Superior temporal gyrus (tissue), 1 donor: Measurements from ENCODE around the gene ADGRV1.
"Not testable (repeated sequence)": the region's sequence is repeated elsewhere in the genome, so short reads cannot be mapped to it uniquely, and the experiment has no call there.

Source experiments
- DNase-seq: peaks from one replicate; pipeline ENCODE4 v3.0.0-alpha.2; 2016; ENCODE audit errors: extremely low spot score

ADGRV1 gene

GRCh38 chr5:90593083-90593482, 34.5 kb downstream of the ADGRV1 start:
- not testable (repeated sequence) for DNase-seq

GRCh38 chr5:90595766-90596165, 37.2 kb downstream of the ADGRV1 start:
- not testable (repeated sequence) for DNase-seq

- no peak for DNase-seq
Measured at GRCh38 chr5:90598293-90598692, 39.7 kb downstream of the ADGRV1 start.

- DNase-seq = not testable (repeated sequence)
Measured at GRCh38 chr5:90600307-90600706, 41.7 kb downstream of the ADGRV1 start.

- no peak for DNase-seq
Measured at GRCh38 chr5:90601468-90601867, 42.9 kb downstream of the ADGRV1 start.

- no peak for DNase-seq
Measured at GRCh38 chr5:90602681-90603080, 44.1 kb downstream of the ADGRV1 start.

GRCh38 chr5:90606539-90606938, 47.9 kb downstream of the ADGRV1 start:
- no peak for DNase-seq

GRCh38 chr5:90612919-90613318, 54.3 kb downstream of the ADGRV1 start:
- DNase-seq = peak; percentile 47

GRCh38 chr5:90613459-90613858, 54.9 kb downstream of the ADGRV1 start:
- peak; percentile 53 for DNase-seq

- DNase-seq = no peak
Measured at GRCh38 chr5:90613918-90614504, 55.4 kb downstream of the ADGRV1 start.

- DNase-seq = no peak
Measured at GRCh38 chr5:90615355-90615754, 56.8 kb downstream of the ADGRV1 start.

GRCh38 chr5:90618071-90618470, 59.5 kb downstream of the ADGRV1 start:
- no peak for DNase-seq

GRCh38 chr5:90619762-90620161, 61.2 kb downstream of the ADGRV1 start:
- not testable (repeated sequence) for DNase-seq

GRCh38 chr5:90621848-90622247, 63.3 kb downstream of the ADGRV1 start:
- no peak for DNase-seq

- DNase-seq = no peak
Measured at GRCh38 chr5:90626493-90626892, 67.9 kb downstream of the ADGRV1 start.

- no peak for DNase-seq
Measured at GRCh38 chr5:90628492-90628891, 69.9 kb downstream of the ADGRV1 start.

- DNase-seq = no peak
Measured at GRCh38 chr5:90632791-90633190, 74.2 kb downstream of the ADGRV1 start.

GRCh38 chr5:90636948-90637347, 78.4 kb downstream of the ADGRV1 start:
- no peak for DNase-seq

- DNase-seq = no peak
Measured at GRCh38 chr5:90637731-90638130, 79.1 kb downstream of the ADGRV1 start.

GRCh38 chr5:90638878-90639277, 80.3 kb downstream of the ADGRV1 start:
- no peak for DNase-seq

- DNase-seq = peak; percentile 27
Measured at GRCh38 chr5:90640484-90641059, 82.0 kb downstream of the ADGRV1 start.

GRCh38 chr5:90641528-90641927, 82.9 kb downstream of the ADGRV1 start:
- no peak for DNase-seq

- no peak for DNase-seq
Measured at GRCh38 chr5:90642706-90643229, 84.2 kb downstream of the ADGRV1 start.

- DNase-seq = no peak
Measured at GRCh38 chr5:90644132-90644531, 85.5 kb downstream of the ADGRV1 start.
